GM19025 (cell line): Measurements from ENCODE around the gene ATRIP.

ENCODE experiments used
- ATAC-seq: cut with Tn5 transposase; IDR thresholded peaks from one replicate; pipeline ENCODE4 v1.9.1; 2021; ENCODE audit warnings: mild to moderate bottlenecking, low read depth, moderate library complexity; ENCODE audit not compliant: unreplicated experiment

Gene ATRIP

DNA sequence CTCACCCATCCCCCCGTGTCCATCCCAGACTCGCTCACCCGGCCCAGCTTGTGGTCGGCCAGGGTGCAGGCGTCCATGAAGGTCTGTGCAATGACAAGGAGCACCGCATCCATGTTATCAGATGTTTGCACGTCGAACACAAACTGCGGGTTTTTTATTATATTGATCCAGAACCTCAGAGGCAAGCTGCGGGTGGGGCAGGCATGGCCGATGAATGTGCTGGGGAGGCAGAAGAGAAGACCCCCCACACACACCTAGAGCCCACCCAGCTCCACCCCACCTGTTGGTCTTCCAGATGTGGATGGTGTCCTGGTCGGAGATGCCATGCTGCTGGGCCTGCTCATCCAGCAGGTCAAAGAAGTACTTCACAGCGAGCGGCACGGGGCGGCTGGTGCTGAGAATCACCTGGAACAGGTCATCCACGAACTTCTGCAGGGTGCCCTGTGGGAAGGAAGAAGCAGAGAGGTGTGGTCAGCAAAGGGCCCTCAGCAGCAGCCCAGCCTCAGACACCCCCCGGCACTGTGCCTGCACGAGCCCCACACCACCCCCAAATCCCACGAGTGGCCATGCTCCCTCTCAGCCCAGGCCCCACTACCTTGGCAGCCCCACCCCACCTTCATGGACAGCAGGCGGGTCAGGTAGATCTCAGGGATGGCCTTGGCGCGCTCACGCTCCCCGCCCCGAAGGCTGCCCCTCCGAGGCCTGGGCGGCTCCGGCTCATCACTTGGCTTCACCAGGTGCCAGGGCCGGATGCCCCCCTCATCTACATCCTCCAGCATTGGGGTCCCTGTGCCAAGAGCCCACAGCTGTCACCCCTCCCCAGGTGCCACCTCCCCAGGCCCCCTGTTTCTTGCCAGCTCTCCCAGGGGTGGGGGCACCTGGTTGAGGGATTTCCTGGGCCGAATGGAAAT, 37.0 kb upstream of the ATRIP start:
- ATAC-seq: no peak

DNA sequence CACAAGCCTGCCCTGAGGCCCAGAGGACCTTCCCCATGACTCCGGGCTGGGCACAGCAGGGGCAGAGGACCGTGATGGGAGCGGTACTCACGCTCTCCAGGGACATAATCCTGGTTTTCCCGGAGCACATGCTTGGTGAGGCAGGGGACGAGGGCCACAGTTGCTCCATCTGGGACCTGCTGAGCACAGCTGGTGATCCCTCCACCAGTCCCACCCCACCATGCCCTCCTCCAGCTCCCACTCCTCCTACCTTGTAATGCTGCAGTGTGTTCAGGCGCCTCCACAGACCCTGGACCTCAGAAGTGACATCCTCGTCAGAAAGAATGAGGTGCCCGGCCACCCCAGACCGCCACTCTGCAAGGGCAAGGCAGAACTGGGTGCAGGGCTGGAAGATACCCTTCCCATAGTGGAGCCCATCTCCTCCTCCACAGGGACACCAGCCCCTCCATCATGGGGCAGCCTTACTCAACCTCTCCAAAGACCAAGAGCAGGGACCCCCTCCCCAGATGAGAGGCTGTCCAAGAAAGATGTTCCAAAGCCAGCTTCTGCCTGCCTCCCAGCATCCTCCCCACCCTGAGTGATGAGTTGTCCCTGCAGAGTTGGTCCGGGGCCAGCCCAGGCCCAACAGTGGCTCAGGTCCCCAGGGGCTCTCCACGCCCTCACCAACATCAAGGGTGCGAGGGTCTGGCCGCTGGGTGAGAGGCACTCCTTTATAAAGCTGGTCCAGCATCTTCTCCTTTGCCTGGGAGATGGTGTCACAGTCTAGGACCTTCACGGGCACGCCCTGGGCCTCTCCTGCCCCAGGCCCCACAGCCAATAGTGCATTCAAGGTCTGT, 36.1 kb upstream of the ATRIP start:
- no peak for ATAC-seq

DNA sequence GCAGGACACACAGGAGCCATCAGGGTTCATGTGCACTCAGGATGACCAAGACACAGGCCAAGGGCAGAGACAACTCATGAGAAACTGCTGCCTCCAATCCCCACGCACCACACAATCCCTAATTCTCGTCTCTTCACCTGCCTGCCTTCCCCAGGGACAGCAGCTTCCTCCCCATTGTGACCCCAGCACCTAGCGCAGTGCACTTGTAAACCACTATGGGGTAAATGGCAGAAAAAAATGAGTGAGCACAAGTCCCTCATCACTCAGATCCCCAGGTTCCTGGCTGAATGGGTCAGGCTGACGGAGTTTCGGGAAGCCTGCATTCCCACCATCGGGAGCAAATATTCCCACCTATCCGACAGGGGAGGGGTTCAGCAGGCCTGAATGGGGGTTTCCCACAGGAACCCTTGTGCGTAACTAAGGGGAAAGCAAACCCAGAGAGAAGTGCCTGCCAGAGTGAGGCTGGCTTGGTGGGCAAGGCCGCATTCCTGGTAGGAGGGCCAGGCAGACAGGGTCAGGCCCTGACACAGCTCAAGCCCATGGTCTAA, 35.4 kb upstream of the ATRIP start:
- ATAC-seq: no peak

DNA sequence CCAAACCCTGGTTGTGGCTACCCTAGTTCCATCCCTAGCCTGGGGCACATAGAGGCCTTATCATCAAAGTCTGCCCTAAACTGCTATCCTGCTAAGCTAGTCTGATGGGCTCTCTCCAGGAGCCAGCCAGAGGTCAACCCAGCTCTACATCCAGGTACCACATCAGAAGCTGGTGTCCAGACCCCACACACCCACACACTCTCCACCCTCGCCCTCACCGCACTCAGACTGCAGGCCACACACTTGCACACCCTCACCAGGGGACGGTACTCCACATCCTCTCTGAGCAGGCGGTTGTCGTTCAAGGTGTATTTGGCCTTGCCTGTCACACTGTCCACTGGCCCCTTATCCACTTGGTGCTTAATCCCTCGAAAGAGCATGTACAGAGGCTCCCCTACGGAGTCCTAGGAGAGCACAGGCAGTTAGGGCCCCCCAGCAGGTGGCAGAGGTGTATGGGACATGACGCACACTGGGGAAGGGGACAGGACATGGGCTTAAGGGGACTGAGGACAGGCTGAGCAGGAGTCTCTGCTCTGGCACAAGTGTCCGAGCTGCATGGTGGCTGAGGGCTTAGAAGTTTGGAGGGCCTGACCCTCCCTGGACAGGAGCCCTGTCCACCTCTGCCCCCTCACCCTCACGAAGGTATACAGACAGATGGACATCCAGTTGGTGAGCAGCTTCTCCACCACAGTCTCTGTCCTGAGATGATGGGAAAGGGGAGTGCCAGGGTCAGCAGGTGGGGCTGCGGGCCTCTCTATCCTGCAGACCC, 34.7 kb upstream of the ATRIP start:
- no peak for ATAC-seq

DNA sequence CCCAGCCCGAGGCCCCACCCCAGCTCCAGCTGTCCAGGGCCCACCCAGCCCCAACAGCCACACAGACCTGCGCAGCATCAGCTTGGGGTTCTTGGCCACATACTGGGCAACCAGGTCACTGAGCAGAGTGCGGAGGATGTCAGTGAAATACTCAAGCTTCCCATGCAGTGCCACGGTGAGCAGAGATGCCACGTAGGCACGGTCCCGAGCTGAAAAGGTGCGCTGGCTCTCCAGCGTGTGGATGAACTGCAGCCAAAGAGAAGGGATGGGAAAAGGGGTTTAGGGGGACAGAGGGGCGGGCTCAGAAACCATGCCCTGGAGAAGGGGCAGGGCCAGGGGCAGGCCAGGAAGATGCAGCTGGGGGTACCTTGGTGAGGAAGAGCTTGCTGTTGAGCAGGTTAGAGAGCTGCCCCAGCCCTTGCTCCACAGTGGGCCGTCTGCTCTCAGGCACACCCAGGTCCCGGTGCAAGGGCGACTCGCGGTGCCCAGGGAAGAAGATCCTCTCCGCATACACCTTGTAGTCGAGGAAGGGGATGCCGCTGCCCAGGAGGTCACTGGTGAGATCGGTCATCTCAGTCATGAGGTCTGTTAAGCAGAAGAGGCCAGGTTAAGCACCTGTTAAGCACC, 34.0 kb upstream of the ATRIP start:
- no peak for ATAC-seq

DNA sequence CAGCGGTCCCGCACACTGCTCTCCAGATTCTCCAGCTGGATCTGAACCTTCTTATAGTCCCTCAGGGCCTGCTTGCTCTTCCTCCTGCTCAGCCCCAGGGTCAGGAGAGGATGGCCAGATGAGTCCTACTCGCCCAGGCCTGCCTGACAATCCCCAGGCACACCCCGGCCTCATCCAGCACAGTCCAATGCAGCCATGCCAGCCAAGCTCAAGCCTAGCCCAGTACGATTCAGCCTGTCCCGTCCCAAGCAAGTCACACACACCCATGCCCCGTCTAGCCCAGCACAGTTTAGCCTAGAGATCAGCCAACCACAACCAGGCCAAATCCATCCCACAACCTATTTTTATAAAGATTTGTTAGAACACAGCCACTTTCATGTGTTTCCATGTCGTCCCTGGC, 33.5 kb upstream of the ATRIP start:
- no peak for ATAC-seq

DNA sequence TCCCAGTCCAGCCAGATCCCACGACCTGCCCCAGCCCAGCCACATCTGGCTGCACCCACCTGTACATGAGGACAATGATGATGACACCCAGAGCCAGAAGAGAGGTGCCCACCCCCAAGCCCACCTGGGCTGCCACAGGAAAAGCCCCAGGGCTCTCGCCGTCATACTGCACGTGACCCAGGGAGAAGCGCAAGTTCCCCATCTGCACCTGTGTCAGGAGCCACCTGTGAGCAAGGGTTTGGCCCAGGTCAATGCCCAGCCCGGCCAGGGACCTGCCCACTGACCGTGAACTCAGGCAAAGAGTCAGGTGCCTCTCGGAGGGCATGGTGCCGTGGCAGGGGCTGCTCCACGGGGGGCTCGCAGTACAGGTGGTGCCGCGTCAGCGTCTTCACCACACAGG, 32.9 kb upstream of the ATRIP start:
- ATAC-seq: no peak

DNA sequence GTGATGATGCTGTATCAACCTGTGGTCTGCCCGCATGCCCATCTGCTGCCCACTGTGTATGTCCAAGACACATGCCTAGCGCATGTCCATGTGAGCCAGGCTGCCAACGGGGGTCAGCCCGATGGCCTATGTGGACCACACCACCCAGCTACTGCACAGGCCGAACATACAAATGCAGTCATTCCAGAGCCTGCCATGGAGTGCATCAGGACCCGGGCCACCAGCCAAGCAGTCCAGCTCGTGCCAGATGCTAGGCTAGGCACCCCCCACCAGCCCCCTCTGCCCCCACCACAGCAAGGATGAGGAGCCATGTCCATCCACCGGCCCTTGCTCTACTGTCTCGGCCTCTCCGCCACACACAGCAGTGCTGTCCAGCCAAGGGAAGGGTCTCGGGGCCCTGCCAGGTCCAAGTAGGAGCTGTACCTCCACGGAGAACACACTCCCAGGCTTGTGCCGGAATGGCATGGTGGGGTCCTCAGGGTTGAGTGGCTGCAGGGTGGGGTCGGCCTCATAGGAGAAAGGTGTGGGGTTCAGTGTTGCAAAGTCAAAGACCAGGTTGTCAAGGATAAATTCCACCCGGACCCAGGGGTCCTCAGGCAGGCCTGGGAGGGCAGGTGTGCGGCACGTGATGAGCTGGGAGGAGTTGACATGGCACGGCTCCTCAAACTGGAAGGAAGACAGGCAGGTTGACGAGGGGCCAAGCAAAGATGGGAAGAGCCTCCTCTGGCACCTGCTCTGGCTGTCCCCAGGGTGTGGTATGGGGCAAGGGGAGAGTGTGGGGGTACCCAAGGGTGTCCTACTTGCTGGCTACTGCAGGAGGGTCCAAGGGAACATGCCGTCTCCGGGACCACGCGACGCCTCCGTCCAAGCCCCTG, 31.9 kb upstream of the ATRIP start:
- no peak for ATAC-seq

DNA sequence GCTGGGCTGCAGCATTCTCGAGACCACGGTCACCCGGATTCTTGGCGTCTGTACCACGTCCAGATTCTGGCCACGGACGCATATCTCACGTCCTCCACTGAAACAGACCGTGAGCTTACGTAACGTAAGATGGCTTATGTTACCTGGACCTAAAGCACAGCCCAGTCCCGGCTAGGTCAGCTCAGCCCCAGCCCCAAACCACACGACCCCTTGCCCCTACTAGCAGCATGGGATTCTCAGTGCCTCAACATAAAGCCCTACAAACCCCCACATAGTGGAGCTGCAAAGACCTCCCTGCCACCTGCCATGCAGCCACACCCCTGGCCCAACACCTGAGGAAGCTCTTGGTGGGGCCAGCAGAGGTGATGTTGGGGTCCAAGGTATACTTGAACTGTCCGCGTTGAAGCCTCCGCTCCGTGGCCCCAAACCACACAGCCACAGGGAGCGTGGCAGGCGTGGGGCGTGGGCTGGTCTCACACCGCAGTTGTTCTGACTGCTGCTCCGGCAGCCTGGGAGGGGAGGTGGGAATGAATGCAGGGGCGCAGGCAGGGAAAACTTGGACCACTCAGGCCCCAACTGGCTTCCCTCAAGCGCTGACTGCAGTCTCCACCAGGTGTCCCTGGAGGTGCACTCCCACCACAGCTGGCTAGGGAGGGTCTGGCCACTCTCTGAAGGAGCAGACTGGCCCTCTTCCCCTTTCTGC, 31.1 kb upstream of the ATRIP start:
- ATAC-seq: no peak

DNA sequence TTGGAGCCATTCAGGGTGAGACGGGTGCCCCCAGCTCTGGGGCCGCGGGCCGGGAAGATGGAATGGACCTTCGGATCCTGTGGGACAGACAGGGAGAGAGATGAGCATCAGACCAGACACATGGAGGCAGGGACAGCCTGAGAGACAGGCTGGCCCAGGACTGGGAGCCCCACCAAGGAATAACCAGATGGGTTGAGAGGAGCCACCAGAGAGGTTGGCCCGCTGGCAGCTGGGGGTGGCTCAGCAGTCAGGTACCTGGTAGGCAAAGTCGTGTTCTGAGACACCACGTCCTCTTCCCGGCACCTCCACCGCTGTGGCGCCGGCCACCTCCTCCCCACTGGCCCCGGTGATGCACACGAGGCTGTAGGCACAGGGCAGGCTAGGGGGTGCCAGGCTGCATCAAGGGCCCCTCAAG, 30.4 kb upstream of the ATRIP start:
- ATAC-seq: no peak

DNA sequence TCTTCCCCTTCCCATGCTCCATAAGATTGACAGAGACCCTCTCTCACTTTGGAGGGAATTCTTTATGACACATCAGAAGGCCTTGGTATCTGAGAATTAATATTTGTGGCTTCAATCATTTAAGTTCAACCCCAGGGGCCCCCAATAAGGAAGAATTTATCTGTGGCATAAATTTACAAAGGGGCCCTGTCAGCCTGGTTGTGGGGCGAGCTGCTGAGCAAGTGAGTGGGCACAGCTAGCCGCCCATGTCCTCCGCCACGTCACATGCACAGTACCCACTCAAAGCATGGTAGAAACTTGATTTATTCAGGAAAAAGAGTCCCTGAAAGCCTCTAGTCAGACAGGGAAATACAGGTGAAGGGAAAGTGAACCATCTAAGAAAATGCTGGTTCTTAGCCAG, 30.0 kb upstream of the ATRIP start:
- no peak for ATAC-seq

DNA sequence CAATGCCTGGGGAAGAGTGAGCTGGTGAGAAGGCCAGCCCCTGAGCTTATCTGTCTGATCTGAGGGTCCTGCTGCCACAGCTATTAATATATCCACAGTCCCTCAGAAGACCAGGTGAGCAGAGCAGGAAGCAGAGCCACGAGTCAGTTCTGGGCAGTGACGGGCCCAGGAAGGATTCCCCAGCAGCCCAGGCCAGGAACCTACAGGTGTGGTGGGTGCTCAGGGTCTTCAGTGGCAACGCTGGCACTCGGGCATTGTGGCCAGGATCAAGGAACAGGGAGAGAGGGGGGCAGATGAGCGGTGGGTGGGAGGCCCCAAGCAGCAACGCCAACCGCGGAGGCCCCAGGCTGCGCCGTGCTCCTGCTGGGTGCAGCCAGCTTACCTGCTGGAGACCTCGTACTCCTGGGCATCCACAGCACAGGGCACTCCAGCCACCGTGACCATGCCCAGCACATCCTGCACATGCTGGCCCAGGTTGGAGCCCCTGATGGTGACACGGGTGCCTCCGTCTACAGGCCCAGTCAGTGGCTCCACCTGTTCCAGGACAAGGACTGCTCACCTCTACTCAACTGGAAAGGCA, 28.9 kb upstream of the ATRIP start:
- ATAC-seq: no peak

DNA sequence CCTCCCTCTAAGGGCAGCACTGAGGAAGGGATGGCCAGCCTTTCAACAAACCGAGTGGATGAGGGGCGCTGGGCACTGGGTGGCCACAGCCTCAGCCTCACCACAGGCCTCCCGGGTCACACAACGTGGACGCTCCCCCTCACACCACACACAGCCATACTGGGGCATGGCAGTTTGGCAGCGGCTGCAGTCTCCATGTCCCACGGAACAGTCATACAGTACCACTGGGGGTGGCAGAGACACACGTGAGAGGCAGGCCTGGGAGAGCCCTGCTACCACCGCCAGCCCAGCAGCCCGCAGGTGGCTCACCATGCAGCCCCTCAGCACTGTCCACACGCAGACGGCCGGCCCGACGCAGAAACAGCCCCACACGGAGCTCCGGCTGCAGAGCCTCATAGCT, 28.4 kb upstream of the ATRIP start:
- no peak for ATAC-seq

DNA sequence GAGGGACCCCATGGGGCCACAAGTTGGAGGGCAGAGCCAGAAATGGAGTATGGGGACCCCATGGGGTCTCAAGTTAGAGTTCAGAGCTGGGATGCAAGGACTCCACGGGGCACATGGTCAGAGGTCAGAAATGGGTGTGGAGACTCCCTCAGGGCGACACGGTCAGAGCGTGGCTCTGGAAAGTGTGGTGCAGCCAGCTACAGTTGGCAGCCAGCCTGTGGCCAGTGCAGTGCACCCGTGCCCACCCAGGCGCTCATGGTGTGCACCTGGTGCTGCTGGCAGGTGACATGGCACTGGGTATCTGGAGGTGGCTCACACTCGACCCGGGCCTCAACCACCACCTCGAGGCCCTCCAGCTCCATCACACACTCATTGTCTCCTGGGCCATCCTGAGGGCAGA, 27.9 kb upstream of the ATRIP start:
- no peak for ATAC-seq

DNA sequence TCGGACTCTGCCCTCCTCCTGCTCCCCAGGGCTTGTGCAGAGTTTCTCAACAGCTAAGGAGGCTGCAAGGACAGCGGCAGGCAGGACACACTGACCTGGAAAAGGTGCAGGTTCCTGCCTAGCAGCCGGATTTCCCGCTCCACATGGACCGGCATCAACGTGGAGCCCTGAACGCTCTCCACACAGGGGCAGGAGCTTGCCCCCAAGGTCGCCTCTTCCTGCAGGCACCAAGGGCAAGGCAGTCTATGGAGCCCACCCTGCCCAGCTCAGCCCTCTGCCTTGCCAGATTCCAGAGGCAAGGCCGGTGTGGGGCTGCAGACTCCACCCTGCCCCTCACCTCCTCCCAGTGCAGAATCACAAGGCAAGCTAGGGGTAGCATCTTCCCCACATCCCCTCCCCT, 27.4 kb upstream of the ATRIP start:
- ATAC-seq: no peak

DNA sequence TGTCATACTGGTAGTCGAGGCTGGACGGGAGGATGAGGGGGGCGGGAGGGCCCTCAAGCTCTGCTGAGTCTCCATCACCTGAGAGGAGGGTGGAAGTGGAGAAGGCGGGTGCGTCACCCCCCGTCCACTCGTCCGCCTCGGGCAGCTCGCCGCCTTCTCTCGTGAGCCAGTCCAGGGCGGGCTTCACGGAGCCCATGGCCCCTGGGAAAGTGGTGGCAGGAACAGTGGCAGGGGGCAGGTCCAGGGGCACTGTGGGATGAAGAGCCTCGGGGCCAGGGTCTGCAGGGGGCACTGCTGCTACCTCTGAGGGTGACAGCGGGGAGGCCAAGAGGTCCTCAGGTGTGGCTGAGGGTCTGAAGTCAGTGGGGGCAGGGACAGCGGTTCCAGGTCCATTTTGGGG, 26.9 kb upstream of the ATRIP start:
- no peak for ATAC-seq

DNA sequence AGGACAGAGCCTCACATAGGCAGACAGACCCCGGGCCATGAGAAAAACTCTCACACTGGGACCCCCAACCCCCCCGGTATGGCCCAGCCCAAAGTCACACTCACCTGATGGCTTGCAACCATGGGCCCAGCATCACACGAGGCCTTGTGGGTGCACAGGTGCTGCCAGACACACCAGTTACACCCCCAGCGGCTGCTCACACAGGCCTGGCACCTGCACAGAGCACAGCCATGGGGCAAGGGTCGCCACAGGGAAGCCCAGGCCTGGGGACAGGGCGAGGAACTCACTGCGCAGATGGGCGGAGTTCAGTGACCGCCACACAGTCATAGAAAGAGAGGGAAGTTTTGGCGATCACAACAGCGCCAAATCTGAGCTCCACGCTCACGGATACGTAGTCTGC, 26.0 kb upstream of the ATRIP start:
- no peak for ATAC-seq

DNA sequence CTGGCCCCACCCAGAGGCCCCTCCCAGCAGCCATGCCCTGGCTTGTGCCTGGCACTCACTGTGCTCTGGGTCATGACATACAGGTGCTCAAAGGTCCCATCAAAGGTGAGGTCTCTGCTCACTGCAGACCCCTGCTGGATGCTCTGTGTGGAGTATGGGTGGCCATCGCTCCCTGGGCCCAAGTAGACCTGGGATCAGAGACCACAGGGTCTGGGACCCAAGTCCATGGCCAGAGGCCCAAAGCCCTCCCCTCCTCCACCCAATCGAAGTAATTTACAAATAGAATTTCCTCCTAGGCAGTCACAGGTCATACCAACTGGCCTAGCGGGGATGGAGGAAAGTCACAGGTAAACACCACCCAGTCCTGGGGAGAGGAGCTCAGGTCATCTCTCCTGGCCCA, 24.3 kb upstream of the ATRIP start:
- ATAC-seq: no peak
